Measurements from ENCODE around the gene CINP. TPM values are rescaled to one million over a fixed set of nuclear protein-coding genes. Genes with fewer than 3 reads are reported as not detected.

The CINP gene
- total RNA-seq, 1 donor from 2014 or later = 35.5 TPM

DNA sequence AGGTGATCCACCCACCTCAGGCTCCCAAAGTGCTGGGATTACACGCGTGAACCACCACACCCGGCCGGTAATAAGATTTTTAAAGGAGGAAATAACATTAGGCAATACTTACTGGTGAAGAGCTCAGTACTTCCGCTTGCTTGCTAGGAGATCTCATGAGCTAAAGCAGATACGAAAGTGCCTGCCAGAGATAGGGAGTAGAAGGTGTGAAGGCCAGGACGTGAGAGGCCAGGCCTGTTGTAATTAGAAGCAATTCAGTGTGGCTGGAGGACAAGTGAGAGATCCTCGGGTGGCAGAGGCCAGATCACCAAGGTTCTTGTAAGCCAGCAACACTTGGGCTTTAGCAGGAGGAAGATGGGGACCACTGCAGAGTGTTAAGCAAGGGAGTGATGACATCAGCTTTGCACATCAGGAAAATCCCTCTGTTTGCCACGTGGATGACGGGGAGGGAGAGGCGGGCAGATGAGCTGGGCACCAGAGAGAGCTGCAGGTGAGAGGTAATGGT is 7.7 kb upstream of the CINP start:
- DNase-seq (ENCODE audit: low read depth, low spot score) = no peak
- TF ChIP-seq, protein P1, sequence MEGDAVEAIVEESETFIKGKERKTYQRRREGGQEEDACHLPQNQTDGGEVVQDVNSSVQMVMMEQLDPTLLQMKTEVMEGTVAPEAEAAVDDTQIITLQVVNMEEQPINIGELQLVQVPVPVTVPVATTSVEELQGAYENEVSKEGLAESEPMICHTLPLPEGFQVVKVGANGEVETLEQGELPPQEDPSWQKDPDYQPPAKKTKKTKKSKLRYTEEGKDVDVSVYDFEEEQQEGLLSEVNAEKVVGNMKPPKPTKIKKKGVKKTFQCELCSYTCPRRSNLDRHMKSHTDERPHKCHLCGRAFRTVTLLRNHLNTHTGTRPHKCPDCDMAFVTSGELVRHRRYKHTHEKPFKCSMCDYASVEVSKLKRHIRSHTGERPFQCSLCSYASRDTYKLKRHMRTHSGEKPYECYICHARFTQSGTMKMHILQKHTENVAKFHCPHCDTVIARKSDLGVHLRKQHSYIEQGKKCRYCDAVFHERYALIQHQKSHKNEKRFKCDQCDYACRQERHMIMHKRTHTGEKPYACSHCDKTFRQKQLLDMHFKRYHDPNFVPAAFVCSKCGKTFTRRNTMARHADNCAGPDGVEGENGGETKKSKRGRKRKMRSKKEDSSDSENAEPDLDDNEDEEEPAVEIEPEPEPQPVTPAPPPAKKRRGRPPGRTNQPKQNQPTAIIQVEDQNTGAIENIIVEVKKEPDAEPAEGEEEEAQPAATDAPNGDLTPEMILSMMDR (conservative IDR thresholded peaks at IDR 0.05) = no peak
- Mint-ChIP-seq H3K36me3 (ENCODE audit: low read depth) (no peaks in the 10 kb centered on the region), H3K27ac (ENCODE audit: unreplicated experiment) (no peak overlapping the region), H3K4me1 (peaks cover 9% of the 10 kb centered on the region), H3K27me3 (ENCODE audit: low read depth) (no peaks in the 10 kb centered on the region), H3K4me3 (no peak overlapping the region), H3K9me3 (no peaks in the 10 kb centered on the region)

DNA sequence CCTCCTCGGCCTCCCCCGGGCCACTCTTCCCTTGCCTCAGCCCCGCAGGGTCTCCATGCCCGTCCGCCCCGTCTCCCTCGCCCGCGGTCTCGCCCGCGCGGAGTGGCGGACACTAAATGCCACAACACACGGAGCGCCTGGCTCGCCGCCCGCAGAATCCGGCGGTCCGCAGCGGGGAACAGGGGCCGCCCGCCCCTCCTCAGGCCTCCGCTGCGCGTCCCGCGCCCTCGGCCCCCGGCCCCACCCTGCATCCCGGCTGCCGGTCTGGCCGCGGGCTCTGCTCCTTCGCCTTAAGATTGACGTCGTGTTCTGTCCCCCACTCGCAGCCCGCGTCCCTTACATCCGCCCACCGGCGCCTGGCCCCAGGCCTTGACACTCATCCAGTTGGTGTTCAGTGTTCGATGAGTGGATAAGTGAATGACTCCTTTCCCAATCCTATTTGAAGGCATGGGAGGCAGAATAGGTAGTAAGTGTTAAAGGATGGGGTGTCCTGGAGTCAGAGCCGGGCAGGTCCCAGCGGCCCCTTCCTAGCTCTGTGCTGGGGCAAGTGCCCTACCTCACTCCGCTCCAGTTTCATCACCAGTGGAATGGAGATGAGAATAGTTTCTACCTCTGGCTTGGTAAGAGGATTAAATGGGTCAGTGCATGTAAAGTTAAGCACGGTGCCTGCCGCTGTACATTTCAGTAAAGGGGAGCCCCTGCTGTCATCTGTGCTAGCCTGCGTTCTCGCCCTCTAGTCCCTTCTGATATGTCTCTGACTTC is 673 bp upstream of the CINP start:
- Mint-ChIP-seq H3K4me1 (peaks cover 21% of the 10 kb centered on the region), H3K36me3 (ENCODE audit: low read depth) (no peaks in the 10 kb centered on the region), H3K27ac (ENCODE audit: unreplicated experiment) (peak overlapping the region; percentile 97), H3K27me3 (ENCODE audit: low read depth) (no peaks in the 10 kb centered on the region), H3K9me3 (no peaks in the 10 kb centered on the region), H3K4me3 (no peak overlapping the region)
- TF ChIP-seq, protein P1 (conservative IDR thresholded peaks at IDR 0.05) = no peak
- peak; percentile 30 for DNase-seq (ENCODE audit: low read depth, low spot score)

DNA sequence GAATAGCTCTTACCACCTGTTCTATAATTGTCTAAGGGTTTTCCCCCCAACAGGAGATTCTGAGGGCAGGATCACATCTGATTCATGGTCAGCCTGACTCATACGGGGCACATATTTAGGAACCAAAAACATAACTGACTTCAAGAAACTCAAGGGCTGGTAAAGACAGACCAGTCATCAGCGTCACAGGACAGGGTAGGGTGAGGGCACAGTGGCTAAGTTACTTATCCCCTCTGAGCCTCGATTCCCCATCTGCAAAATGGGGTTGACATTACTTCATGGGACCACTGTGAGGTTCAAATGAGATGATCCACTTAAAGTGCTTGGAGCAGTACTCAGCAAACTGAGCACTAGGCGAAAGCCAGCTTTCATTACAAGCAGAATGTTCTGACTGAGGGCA is 606 bp downstream of the CINP start:
- TF ChIP-seq, protein P1 (conservative IDR thresholded peaks at IDR 0.05) = no peak
- H3K9me3 Mint-ChIP-seq = no peaks in the 10 kb centered on the region
- no peaks in the 10 kb centered on the region for H3K27me3 Mint-ChIP-seq (ENCODE audit: low read depth)
- H3K36me3 Mint-ChIP-seq (ENCODE audit: low read depth) = no peaks in the 10 kb centered on the region
- peak overlapping the region; percentile 94 for H3K27ac Mint-ChIP-seq (ENCODE audit: unreplicated experiment)
- DNase-seq (ENCODE audit: low read depth, low spot score) = no peak
- no peak overlapping the region for H3K4me3 Mint-ChIP-seq
- H3K4me1 Mint-ChIP-seq = peaks cover 17% of the 10 kb centered on the region

DNA sequence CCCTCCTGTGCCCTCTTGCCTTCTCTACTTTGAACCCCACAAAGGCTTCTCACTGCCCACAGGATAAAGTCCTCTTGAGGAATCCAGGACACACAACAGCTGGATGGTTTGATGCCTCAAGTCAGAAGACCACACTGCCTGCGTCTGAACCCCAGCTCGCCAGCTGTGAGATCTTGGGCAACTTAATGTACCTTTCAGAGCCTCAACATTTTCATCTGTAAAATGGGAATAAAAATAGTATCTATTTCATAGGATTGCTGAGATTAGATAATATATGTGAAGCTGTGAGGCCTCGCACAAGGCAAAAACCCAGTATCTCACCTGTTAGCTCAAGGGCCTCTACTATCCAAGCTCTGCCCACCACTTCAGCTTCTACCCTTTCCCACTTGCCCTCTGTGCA is 2.3 kb downstream of the CINP start:
- Mint-ChIP-seq H3K27ac (ENCODE audit: unreplicated experiment) (no peak overlapping the region), H3K4me1 (peaks cover 13% of the 10 kb centered on the region), H3K4me3 (peak overlapping the region; percentile 84), H3K36me3 (ENCODE audit: low read depth) (peaks cover 1% of the 10 kb centered on the region), H3K9me3 (no peaks in the 10 kb centered on the region), H3K27me3 (ENCODE audit: low read depth) (no peaks in the 10 kb centered on the region)
- TF ChIP-seq, protein P1 (conservative IDR thresholded peaks at IDR 0.05) = no peak
- no peak for DNase-seq (ENCODE audit: low read depth, low spot score)

DNA sequence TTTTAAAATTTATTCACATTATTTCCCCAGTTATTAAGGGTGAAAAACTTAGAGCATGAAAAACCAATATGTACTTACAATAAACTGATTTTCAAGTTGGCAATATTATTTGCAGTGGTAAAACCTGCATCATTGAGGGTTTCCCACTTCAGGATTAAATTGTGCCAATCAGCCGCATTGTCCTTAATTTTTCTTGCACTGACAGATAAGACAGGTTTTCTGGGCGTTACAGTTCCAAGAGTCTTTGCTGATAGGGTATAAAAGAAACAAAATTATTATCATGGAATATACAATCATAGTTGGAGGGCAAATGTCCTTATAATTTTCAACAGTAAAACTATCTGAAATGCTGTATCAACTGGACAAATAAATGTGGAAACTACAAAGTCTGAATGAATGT is 3.3 kb downstream of the CINP start:
- DNase-seq (ENCODE audit: low read depth, low spot score) = no peak
- TF ChIP-seq, protein P1 (conservative IDR thresholded peaks at IDR 0.05) = no peak
- Mint-ChIP-seq H3K27ac (ENCODE audit: unreplicated experiment) (no peak overlapping the region), H3K4me1 (peaks cover 13% of the 10 kb centered on the region), H3K4me3 (no peak overlapping the region), H3K9me3 (no peaks in the 10 kb centered on the region), H3K27me3 (ENCODE audit: low read depth) (no peaks in the 10 kb centered on the region), H3K36me3 (ENCODE audit: low read depth) (peaks cover 3% of the 10 kb centered on the region)

Data from neural crest cell (in vitro differentiated cells).